GM21576 (cell line): ENCODE results near the gene WNT9B.

Experiments
- ATAC-seq: cut with Tn5 transposase; IDR thresholded peaks from one replicate; pipeline ENCODE4 v1.9.1; 2021; ENCODE audit warnings: mild to moderate bottlenecking, moderate library complexity; ENCODE audit not compliant: unreplicated experiment

Gene WNT9B, protein sequence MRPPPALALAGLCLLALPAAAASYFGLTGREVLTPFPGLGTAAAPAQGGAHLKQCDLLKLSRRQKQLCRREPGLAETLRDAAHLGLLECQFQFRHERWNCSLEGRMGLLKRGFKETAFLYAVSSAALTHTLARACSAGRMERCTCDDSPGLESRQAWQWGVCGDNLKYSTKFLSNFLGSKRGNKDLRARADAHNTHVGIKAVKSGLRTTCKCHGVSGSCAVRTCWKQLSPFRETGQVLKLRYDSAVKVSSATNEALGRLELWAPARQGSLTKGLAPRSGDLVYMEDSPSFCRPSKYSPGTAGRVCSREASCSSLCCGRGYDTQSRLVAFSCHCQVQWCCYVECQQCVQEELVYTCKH

DNA sequence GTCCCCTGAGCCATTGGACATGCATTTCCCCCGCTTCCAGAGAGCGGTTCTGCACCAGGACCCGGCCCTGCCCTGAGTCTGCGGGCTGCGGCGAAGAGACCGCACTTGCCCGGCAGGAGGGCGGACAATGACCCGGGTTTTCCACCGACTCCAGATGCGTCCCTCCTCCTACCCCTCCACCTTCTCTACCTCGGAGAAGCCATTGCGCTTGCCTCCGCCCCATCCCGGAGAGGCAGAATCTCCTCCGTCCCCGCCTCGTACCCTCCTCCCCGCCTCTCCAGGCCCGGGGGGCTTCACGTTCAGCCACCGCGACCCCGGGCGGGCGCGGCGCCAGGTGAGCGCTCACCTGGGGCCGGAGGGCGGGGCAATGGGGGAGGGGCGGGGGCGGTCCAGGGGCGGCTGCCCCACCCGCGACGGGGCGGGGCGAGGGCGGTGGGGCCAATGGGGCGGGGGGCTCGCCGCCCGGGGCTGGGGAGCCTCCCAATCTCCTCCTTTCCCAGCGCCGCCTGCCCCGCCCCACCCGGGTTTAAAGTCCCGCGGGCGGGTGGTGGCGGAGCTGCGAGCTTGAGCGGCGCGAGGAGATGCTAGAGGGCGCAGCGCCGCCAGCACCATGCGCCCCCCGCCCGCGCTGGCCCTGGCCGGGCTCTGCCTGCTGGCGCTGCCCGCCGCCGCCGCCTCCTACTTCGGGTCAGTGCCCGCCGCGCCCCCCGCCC is at the start of gene WNT9B:
Gene WNT9B (plus strand): TSS at position 555 of the 713 bp plus-strand sequence. CDS start 56 bp downstream, at position 611.
- no peak for ATAC-seq

DNA sequence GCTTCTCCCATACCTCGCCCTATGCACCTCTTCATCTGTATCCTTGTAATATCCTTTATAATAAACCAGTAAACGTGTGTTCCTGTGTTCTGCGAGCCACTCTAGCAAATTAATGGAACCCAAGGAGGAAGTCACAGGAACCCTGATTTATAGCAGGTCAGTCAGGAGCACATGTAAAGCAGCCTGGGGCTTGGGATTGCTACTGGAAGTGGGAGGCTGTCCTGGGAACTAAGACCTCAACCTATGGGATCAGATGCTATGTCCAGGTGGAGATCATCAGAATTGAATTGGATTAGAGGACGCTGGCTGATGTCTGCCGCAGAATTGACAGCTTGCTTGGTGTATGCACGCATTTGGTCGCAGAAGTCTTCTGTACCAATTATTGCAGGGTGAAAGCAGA is 48.6 kb upstream of the WNT9B start:
- no peak for ATAC-seq

DNA sequence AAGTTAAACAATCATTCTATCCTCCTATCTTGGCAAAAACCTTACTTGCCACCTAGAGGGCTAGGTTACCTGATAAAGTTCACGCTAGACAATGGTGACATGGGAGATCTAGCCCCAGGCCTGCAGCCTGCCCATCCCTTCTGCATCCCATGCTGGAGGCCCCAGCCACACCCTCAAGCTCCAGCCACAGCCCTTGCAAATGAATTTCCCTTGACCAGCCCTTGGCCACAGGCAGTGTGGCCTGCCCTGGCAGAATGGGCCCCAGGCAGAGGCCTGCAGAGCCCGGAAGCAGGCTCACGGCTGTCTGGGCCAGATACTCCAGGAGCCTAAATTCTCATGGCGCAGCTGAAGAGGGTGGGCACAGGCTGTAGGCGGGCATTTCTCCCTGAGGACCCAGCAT is 47.8 kb upstream of the WNT9B start:
- ATAC-seq, result no peak

DNA sequence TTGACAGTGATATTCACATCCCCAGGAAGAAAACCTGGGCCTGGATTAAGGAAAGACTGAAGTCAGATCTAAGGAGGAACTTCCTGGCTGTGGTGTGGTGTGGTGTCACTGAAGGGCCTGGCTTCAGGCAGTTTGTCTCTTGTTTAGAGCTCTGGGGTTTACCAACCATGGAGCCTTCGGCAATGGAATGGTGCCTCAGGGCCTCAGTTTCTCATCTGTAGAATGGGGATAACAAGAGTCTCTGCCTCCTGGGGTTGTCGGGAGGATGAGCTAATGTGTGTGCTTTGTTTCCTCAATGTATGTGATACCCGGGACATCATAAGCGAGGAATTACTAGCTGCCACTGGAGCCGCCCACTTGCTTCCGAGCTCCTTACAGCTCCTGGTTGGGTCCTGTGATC is 45.6 kb upstream of the WNT9B start:
- ATAC-seq, result no peak

DNA sequence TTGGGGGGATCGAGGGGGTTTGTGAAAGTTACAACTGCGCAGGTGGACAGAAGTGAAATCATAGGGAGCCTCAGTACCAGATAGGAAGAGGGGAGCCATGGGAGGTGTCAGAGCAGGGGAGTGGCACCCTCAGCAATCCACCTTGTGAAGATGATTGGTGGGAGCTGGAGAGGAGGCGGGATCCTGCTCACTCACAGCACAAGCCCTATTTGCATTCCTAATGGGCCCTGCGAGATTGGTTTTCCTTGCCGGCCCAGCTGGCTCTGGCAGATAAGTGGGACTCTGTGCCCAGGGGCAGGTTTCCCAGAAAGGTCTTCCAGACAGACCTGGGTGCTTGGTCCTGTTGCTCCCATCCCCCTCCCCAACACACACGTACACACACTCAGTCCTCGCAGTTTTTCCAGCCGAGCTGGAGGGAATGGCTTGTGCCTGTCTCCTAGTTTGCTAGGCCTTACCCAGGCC is 42.2 kb upstream of the WNT9B start:
- ATAC-seq, result no peak

DNA sequence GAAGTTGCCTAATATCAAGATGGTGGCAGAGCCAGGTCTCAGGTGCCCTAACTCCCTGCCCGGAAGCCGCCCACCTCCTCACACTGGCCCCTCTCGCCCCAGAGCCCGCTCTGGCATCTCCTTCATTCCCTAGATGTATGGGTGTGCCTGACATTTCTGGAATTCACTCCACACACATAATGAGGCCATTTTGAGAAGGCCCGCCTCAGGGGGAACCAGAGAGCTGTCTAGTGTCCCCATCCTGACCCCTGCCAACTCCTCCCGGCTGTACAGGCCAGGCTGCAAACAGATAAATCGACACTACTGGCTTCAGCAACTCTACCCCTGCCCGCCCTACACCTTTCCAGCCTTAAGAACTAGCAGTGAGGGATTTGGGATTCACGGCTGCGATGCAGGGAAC is 40.5 kb upstream of the WNT9B start:
- no peak for ATAC-seq

DNA sequence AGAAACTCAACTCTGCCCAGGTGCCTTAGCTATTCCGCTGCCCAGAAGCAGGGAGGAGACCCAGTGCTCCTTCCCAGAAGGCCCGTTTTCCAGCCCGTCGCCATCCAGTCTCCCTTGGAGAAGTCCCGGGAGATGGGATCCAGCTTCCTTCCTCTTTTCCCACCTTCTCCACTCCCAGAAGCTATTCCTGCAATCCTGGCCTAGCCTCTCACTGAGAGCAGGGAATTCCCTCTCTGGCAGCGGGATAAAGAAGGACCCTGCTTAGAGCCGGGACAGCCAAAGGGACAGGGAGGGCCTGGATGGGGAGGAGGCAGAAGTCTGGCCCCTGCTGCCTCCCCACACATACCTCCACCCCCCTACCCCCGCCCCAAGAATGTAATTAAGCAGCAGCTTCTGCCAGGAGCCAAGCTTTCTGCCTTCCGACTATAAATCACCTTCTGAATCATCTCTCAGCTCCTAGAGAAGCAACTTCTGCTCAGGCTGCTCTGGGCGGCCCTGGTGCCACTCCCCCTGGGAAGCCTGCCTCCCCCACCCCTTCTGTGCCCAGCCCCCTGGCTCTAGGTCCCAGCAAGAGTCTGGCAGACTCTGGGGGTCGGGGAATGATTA is 39.3 kb upstream of the WNT9B start:
- no peak for ATAC-seq

DNA sequence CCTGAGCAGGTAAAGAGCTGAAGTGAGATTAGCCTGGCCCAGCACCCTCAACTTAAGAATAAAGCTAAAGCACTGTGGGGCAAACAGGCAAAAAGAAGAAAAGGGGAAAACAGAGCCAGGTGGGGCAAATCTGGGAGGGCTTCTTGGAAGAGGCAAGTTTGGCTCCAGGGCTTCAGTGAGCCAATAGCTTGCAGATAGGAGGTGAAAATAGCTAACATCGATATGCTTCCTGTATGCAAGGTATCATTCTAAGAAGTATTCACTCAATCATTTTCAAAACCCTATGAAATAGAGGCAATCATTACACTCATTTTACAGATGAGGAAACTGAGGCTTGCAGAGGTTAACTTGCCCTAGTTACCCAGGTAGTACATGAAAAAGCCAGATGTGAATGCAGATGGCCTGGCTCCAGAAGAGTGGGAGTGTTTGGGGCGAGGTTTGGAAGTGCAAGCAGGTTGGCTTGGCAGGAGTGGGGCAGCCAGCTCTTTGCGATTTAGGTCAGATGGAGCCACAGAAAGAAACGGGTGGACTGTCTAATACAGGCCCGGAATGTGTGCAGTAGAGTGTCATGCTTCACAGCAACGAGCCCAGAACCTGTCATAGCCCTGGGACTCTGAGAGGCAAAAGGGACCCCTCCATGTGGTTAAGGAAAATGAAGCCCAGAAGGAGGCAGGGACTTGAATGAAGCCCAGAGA is 38.6 kb upstream of the WNT9B start:
- ATAC-seq, result no peak

DNA sequence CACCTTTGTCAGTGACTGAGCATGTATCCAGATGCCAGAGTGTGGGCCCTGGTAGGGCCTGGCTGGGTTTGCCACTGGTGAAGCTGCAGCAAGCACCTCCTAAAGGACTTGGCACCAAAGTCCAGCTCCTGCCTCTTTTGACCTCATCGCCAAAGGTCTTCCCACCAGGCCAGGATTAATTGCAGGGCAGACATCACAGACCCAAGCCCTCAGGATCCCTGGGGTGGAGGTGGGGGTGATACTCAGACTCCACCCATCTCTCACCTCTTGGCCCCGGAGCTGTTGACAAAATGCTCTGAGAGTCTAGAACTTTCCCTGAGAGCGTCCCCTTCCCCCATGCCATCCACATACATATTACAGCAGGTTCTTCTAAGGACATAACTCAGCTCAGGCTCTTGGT is 37.5 kb upstream of the WNT9B start:
- ATAC-seq, result no peak

DNA sequence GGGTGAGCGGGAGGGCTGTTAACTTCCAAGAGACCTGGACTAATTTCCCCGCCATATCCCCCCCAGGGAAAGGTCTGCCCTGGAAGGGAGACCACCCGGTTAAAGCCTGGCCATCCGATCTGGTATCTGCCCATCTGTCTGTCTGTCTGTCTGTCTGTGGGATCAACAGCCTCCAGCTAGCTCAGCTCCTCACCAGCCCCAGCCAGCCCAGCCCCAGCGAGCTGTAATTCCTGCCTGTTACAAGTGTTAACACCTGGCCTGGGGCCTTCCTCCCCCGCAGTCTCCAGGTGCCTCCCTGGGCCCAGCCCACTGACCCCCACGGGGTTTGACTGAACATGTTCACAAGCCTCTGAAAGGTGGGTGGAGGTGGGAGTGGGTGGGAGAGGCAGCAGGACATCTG is 36.9 kb upstream of the WNT9B start:
- ATAC-seq, result no peak

DNA sequence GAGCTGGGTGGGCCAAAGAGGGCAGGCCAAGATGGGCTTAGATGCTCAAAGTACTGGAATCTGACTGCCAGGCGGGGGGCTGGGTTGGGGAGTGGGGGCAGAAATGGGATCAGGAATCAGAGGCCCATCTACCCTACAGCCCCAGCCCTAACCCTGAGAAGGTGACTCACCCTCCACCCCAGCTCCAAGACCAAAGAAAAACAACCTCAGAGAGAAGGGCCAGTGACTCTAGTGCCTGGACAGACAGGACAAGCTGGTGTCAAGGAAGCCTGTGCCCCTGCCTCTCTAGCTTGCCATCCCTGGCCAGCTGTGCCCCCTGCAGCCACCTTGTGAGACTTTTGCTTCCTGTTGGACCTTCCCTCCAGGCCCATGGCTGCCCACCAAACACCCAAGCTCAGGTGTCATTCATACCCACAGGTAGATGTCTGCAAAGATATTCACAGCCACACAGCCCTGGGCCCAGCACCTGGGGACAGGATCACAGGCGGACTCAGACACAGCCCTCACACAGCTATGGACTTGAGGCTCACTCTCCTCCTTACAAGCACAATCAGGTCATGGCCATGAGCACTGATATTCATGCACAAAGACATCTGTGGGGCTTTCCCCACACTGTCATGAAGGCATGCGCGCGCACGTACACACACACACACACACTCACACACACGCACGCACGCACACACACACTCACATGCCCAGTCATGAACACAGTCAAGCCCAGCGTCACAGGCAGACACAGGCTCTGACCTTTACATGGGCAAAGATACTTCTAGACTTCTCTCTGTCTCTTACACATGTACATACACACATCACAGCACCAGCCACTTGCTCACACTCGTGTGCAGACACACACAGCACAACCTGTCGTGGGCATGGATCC is 35.7 kb upstream of the WNT9B start:
- no peak for ATAC-seq

DNA sequence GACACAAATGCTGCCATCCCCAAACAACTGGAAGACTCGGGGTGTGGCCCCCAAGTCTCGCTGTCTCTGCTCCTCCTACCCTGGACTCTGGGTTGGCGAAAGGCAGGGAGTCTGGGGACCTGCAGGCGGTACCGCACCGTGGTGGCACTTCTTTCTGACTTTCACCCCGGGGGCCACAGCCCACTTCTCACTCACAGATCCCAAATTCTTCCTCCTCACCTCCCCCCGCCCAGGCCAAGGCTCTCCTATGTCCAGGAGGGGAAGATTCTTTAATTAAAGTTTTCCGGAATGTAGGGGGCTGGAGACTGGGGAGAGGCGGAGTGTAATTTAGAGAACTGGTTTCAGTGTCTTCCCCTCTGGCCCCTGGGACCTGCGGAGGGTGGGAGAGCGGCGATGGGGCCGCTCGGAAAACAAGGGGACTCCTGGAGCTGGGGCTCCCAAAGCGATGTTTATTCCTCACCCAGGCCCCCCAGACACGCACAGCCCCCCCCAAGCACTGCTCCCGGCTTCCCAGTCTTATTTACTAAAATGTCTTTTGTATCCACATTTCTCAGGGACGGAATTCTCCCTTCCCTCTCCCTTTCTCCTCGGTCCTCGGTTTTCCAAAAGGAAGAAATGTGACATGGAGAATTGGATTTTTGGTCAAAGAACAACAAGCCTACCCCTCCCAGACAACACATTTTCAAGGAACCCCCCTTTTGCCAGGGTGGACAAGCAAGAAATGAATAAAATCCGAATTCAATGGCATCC is 34.1 kb upstream of the WNT9B start:
- no peak for ATAC-seq

DNA sequence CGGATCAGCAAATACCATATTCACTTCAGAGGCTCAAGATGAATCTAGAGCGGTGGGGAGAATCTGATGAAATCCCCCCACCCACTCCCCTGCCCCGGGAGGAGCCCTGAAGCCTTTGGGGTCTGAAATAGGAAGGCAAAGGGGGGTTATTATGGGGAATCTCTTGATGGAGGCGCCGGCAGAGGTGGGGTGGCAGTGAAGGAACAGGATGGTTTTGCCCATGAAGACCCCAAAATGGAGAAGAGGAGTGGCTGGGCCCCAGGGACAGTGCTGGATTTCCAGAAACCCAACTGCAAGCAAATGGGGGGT is 33.5 kb upstream of the WNT9B start:
- no peak for ATAC-seq

DNA sequence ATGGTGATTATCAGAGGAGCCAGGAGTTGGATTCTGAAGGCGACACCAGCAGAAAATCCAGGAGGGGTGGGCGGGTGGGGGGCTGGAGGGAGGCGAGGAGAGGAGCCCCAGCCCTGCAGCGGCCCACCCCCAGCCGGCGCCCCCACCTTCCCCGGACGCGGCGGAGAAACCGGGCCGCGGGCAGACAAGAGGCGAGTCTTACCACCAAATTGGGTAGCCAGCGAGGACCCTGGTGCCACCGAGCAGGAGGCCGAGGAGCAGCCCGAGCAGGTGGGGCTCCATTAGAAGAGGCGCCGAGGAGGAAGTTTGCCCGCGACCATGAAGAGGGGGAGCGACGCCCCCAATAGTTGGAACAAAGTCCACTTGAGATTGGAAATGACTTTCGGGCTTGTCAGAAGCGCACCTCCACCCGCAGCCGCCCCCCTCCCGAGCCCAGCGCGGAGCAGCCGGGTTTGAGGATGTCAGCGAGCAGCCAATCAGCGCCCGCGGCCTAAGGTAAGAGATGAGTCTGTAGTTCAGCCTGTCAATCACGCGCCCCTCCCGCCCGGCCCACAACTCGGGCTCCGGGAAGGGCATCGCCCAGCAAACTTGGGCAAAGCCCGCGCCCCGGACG is 33.0 kb upstream of the WNT9B start, which contains the start of gene WNT3:
Gene WNT3 (minus strand): TSS at position 377 of the 613 bp plus-strand sequence. CDS start 95 bp downstream, at position 282.
- no peak for ATAC-seq

DNA sequence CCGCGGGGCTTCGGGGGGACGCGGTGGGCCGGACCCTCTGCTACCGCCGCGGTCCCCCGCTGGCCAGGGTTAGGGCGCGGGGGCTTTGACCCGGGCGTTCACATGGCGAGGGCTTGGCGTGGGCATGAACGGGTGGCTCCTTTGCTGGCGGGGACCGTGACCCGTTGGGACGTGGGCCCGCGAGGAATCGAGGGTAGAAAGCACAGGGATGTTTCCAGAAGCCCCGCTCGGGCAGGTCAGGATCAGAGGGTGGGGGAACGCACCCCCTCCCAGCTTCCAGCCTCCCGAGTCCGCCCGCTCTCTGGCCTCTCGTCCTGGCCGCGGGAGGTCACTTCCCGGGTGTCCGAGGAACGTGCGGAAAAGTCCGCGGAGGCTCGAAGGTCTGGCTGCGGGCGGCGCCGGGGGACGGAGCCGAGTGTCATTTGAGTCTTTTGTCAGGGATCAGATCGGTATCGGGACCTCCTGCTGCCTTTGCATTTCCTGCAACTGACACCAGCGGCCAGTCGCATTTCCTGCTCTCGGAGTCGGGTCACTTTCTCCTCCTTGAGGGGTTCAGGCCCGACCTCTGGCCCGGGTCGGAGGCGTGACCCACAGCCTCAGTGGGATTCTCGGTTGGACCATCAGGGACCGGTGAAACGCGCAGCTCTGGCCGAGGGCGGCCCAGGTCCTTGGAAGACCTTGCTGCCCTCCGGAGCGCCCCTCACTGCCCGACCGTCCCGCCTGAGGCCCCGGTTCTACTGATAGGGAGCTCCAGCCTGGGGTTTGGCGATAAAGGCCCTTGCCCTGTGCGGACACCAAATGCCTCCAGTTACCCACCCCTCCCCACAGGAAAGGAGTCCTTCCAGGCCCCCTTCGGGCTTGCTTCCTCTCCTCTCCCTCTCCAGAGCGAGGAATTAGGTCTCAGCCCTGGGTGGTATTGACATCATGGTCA is 32.2 kb upstream of the WNT9B start:
- no peak for ATAC-seq

DNA sequence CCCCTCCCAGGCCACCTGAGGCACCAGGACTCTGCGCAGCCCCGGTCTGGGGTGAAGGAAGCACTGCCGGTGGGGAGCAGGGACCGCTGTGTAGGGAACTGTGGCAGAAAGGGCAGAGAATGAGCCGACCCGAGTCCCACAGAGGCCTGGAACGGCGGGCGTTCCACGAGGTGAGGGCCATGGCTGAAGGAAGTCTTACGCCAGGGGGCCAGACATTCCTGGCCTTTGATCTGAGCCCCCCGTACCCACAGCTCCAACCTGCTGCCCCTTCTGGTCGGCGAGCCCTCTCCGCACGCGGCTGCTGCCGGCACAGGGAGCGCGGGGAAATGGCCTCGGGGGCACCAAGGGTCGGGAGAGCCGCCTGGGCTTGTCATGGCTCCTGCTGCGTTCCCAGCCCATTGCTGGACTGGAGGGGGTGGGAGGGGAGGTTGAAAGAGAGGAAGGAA is 31.5 kb upstream of the WNT9B start:
- ATAC-seq, result no peak

DNA sequence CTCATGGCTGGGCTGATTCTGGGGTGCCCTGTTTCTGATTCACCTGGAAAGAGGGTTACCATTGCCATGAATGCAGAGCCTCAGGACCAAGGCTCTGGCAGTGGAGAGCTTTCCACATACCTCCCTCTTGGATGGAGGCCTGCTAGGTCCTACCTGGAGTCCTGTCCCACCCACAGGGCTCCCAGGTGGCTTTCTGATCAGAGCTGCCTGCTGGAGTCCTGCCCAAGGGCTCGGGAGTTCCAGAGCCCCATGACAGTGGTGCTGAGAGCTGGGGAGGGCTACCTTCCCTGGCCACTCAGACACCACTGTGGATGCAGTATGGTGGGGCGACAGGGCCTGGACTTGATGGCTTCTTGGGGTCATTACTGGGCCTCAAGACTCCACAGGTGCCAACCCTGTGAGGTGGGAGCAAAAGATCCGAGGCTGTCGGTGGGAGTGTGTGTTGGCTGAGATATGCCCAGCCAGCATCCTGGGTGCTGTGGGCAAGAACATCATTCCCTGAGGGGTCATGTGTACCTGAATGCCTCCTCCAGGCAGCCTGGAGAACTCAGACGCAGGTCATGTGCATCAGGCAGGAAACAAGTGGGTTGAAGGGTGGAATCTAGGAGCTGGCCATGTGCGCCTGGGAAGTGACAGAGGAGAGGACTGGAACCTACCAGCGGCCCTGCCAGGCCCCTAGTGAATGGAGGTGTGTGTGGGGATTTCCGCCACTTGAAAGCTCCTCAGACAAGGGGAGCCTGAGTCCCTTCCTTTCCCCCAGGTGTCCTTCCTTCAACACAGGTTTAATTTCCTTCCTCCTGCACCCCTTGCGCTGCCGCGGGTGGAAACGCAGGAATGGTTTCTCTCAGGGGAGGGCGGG is 30.6 kb upstream of the WNT9B start:
- no peak for ATAC-seq
